GM19035 (cell line): ENCODE results near the gene MT1M.
"Not testable (repeated sequence)": the region's sequence is repeated elsewhere in the genome, so short reads cannot be mapped to it uniquely, and the experiment has no call there.

Source experiments
- ATAC-seq: cut with Tn5 transposase; IDR thresholded peaks from one replicate; pipeline ENCODE4 v1.9.1; 2021; ENCODE audit not compliant: unreplicated experiment

Gene MT1M

GRCh38 chr16:56645838-56646237 is 13.4 kb downstream of the MT1M start:
- no peak for ATAC-seq

- ATAC-seq: no peak
These were observed 15.4 kb downstream of the MT1M start for GRCh38 chr16:56647641-56648431.

- ATAC-seq: no peak
These were observed 16.8 kb downstream of the MT1M start for GRCh38 chr16:56649271-56649670.

GRCh38 chr16:56649820-56650219 is 17.4 kb downstream of the MT1M start:
- ATAC-seq: no peak

- no peak for ATAC-seq
These were observed 19.1 kb downstream of the MT1M start, which contains the start of gene MT1B for GRCh38 chr16:56651586-56651985. Gene MT1B, plus strand, starts transcription at chr16:56651886. Its CDS starts 68 bp downstream, at chr16:56651954.

- ATAC-seq: no peak
These were observed 20.1 kb downstream of the MT1M start for GRCh38 chr16:56652600-56652999.

GRCh38 chr16:56653218-56653617 is 20.8 kb downstream of the MT1M start:
- no peak for ATAC-seq

- ATAC-seq: no peak
These were observed 25.3 kb downstream of the MT1M start, which contains the start of gene MT1F for GRCh38 chr16:56657555-56658326. Gene MT1F, plus strand, starts transcription at chr16:56657959. Its CDS starts 100 bp downstream, at chr16:56658059.

- no peak for ATAC-seq
These were observed 25.9 kb downstream of the MT1M start for GRCh38 chr16:56658327-56658875.

GRCh38 chr16:56662357-56663354 is 30.2 kb downstream of the MT1M start:
- no peak for ATAC-seq

GRCh38 chr16:56664506-56664905 is 32.0 kb downstream of the MT1M start:
- no peak for ATAC-seq

- ATAC-seq: not testable (repeated sequence)
These were observed 33.1 kb downstream of the MT1M start for GRCh38 chr16:56665286-56666261.

- no peak for ATAC-seq
These were observed 35.4 kb downstream of the MT1M start, which contains the start of gene MT1G for GRCh38 chr16:56667581-56668571. Gene MT1G, minus strand, starts transcription at chr16:56668065. Its CDS starts 72 bp downstream, at chr16:56667993.

- no peak for ATAC-seq
These were observed 36.8 kb downstream of the MT1M start, which contains the start of gene MT1H for GRCh38 chr16:56669005-56669839. Gene MT1H, plus strand, starts transcription at chr16:56669814. Its CDS starts 71 bp downstream, at chr16:56669885.

GRCh38 chr16:56669840-56670619 is 37.6 kb downstream of the MT1M start:
- no peak for ATAC-seq

- ATAC-seq: no peak
These were observed 38.1 kb downstream of the MT1M start for GRCh38 chr16:56670620-56670934.
